Activated B cell treated with CpG ODN at 0.5 μM for 24 hours (primary cell): Measurements from ENCODE around the gene CHMP2A. TPM values are rescaled to one million over a fixed set of nuclear protein-coding genes. Genes with fewer than 3 reads are reported as not detected.

Experiments used
- ATAC-seq: fragments of 200-7000 bp; cut with Tn5 transposase; one replicate; pipeline ENCODE4 v1.10.0; 2021; ENCODE audit warnings: low read depth, mild to moderate bottlenecking, moderate library complexity
- CTCF ChIA-PET: fragments of 350-600 bp; sonication (Branson Sonifier 250); formaldehyde crosslinking; loops from one replicate; lab custom pipeline; 2021; ENCODE audit warnings: antibody characterized with exemption; lab: Charles Lee
- POLR2A ChIA-PET: fragments of 350-600 bp; sonication (Branson Sonifier 250); formaldehyde crosslinking; loops from one replicate; lab custom pipeline; 2021; ENCODE audit warnings: antibody characterized with exemption; lab: Charles Lee
- DNase-seq: peaks from one replicate; pipeline ENCODE4 v3.0.0; 2022
- H3K27ac Mint-ChIP-seq: one replicate; pipeline ENCODE4 v1.8.0; 2020; ENCODE audit warnings: mixed read lengths
- H3K27me3 Mint-ChIP-seq: one replicate; pipeline ENCODE4 v1.8.0; 2021; ENCODE audit warnings: mixed read lengths
- H3K36me3 Mint-ChIP-seq: one replicate; pipeline ENCODE4 v1.8.0; 2021; ENCODE audit warnings: low read depth, mixed read lengths
- H3K4me1 Mint-ChIP-seq: one replicate; pipeline ENCODE4 v1.8.0; 2021; ENCODE audit warnings: mixed read lengths
- H3K4me3 Mint-ChIP-seq: one replicate; pipeline ENCODE4 v1.8.0; 2020; ENCODE audit warnings: mild to moderate bottlenecking, mixed read lengths
- H3K9me3 Mint-ChIP-seq: one replicate; pipeline ENCODE4 v1.8.0; 2020; ENCODE audit warnings: mixed read lengths
- CTCF ChIP-seq: fragments of 200-600 bp; IDR thresholded peaks from one replicate; pipeline ENCODE4 v1.8.0; 2022; ENCODE audit warnings: antibody characterized with exemption, mild to moderate bottlenecking
- intact Hi-C: fragments of 100-400 bp; cut with micrococcal nuclease; formaldehyde crosslinking; loops from one replicate; pipeline ENCODE4 v1.15.1; 2024
- total RNA-seq: library from RNA; stranded (reverse); gene quantifications from 2 replicates; pipeline ENCODE4 v1.2.3, GENCODE V29; 2022

CHMP2A gene
- total RNA-seq, 1 donor from 2014 or later: 95.6 TPM

GRCh38 chr19:58538257-58539168 lies 16.4 kb downstream of the CHMP2A start:
- H3K9me3 Mint-ChIP-seq: no peaks in the 10 kb centered on the region
- H3K27ac Mint-ChIP-seq: no peak overlapping the region
- ChIA-PET CTCF (no interaction called here), POLR2A (interaction anchor here (1.8 kb wide), 1 partner anchor 18 kb away, joined by 13 read pairs; the partner anchor contains the start of gene ZBTB45)
- H3K4me3 Mint-ChIP-seq: peak overlapping the region; percentile 57
- intact Hi-C loops: no loop called here
- peaks cover 15% of the 10 kb centered on the region for H3K27me3 Mint-ChIP-seq
- DNase-seq: no peak
- TF ChIP-seq CTCF: no peak
- H3K4me1 Mint-ChIP-seq: peaks cover 8% of the 10 kb centered on the region
- no peaks in the 10 kb centered on the region for H3K36me3 Mint-ChIP-seq
- peak; percentile 62 for ATAC-seq

GRCh38 chr19:58536852-58537798 lies 17.8 kb downstream of the CHMP2A start:
- ChIA-PET POLR2A (interaction anchor here (1.8 kb wide), 1 partner anchor 17 kb away, joined by 13 read pairs; the partner anchor contains the start of gene ZBTB45), CTCF (no interaction called here)
- intact Hi-C loops: no loop called here
- Mint-ChIP-seq H3K4me1 (peaks cover 11% of the 10 kb centered on the region), H3K27me3 (peaks cover 9% of the 10 kb centered on the region), H3K9me3 (no peaks in the 10 kb centered on the region), H3K36me3 (no peaks in the 10 kb centered on the region), H3K4me3 (no peak overlapping the region), H3K27ac (no peak overlapping the region)
- no peak for TF ChIP-seq CTCF
- DNase-seq: no peak
- ATAC-seq: no peak

- peaks cover 9% of the 10 kb centered on the region for H3K27me3 Mint-ChIP-seq
- H3K9me3 Mint-ChIP-seq: no peaks in the 10 kb centered on the region
- CTCF ChIA-PET: no interaction called here
- peaks cover 22% of the 10 kb centered on the region for H3K4me1 Mint-ChIP-seq
- DNase-seq: no peak
- H3K4me3 Mint-ChIP-seq: no peak overlapping the region
- H3K27ac Mint-ChIP-seq: no peak overlapping the region
- ATAC-seq: no peak
- POLR2A ChIA-PET: interaction anchor here (2.3 kb wide), 1 partner anchor 8 kb away, joined by 12 read pairs; the partner anchor contains the start of gene TRIM28
- intact Hi-C loops: no loop called here
- TF ChIP-seq CTCF: no peak
- no peaks in the 10 kb centered on the region for H3K36me3 Mint-ChIP-seq
These were observed 19.0 kb downstream of the CHMP2A start for GRCh38 chr19:58535857-58536256.

- POLR2A ChIA-PET: interaction anchor here (1.7 to 2.7 kb wide), 2 partner anchors 11 to 13 kb away, joined by 3 to 13 read pairs; partner anchors contain the start of genes TRIM28 and ZBTB45
- TF ChIP-seq CTCF: no peak
- H3K27me3 Mint-ChIP-seq: no peaks in the 10 kb centered on the region
- no peak for DNase-seq
- no peaks in the 10 kb centered on the region for H3K9me3 Mint-ChIP-seq
- peak; percentile 31 for ATAC-seq
- no peaks in the 10 kb centered on the region for H3K36me3 Mint-ChIP-seq
- no peak overlapping the region for H3K27ac Mint-ChIP-seq
- no peak overlapping the region for H3K4me3 Mint-ChIP-seq
- intact Hi-C loops: no loop called here
- CTCF ChIA-PET: interaction anchor here (1.1 kb wide), 1 partner anchor 11 kb away, joined by 5 read pairs; the partner anchor contains the start of gene ZBTB45
- peaks cover 25% of the 10 kb centered on the region for H3K4me1 Mint-ChIP-seq
These were observed 23.7 kb downstream of the CHMP2A start for GRCh38 chr19:58531034-58531840.
